GM18858 (cell line): ENCODE measurements around the gene TMEM238L.

ENCODE experiments used
- ATAC-seq: cut with Tn5 transposase; IDR thresholded peaks from one replicate; pipeline ENCODE4 v1.9.1; 2021; ENCODE audit not compliant: unreplicated experiment

The TMEM238L gene

DNA sequence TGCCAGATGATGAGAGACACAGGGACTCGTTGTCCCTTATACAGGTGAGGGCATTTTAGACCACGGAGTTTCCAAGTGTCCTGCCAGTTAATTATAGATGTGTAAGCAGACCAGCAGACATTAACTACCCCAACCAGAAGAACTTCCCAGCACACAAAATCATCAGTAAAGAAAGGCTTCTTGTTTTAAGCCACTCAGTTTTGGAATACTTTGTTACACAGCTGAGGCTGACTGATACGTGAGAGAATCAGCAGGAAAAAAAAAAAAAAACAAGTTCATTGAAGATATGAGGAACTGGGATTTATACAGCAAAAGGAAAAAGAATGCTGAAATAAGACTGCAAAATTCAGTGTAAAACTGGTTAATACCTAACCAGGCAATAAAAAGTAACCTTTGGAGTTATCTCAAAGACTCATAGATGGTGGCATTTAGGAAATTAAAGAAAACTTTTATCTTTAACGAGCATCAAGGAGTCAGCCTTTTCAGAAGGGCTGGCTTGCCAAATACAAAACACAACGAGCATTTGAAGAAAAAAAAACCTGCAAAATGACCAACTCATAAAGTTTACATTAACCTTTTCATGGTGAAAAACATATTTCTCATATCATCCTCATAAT, 28.1 kb downstream of the TMEM238L start:
- ATAC-seq, result no peak

DNA sequence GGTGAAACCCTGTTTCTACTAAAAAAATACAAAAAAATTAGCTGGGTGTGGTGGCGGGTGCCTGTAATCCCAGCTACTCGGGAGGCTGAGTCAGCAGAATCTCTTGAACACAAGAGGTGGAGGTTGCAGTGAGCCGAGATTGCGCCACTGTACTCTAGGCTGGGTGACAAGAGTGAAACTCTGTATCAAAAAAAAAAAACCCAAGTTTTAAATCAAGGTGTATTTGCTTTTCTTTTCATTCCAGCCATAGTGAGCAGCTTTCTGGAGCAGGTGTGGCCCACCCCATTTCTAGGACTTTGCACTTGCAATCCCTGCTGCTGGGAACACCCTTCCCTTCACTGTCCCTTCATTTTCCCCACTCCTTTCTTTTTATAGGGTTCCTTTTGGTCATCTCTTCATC, 28.8 kb downstream of the TMEM238L start:
- ATAC-seq, result no peak

DNA sequence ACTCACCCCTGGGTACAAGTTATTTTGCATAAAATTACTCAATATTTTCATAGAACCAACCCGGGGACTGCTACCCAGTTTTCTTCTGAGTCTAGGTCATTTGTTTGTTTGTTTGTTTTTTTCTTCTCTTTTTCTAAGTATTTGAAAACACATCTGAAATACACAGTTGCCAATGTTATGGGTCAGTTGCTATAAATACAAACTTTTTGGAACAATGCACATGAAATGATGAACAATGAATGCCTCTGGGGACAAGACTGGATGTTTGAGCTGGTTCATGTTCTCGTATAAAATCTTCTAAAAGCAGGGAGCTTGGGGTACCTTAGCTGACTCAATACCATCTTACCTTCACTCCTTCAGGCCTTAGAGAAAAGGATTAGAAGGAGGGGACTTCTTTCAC, 30.5 kb downstream of the TMEM238L start:
- ATAC-seq, result no peak

DNA sequence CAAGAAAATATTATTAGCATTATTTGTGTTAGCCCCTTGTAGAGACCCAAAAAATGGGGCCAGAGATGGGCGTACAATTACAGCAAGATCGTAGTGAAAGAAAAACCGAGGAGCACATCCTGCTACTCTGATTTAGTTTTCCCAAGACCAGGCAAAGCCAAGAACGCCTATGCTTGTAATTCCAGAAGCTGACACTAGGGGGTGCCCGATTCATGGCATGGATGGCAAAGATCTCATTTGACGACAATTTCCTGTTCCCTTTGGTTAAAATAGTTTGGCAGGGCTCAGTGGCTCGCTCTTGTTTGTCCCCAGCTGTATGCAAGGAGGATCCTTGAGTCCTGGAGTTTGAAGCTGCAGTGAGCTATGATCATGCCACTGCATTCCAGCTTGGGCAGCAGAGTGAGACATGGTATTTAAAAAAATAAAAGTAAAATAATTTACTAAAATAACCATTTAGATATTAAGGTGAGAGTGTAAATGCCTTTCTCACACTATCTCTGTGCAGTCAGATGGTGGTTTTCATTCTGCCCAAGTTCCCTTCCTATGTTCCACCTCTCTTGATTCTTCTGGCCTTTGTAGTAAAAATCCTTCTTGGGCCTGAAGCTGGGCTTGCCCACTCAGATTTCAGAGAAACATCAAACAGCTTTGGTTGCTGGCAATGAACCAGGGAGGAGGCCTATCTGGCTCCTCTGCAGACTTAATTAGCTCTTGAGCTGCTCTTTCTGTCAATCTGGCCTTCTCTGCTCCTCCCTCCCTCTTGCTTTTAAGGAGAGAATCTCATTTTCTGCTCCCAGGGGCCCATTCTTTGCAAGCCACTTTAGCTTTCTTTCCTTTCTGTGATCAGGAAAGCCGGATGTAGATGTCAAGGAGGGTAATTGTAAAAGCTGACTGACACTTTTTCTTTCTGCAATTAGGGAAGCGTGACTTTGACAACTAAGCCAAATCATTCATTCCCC, 31.2 kb downstream of the TMEM238L start:
- ATAC-seq, result no peak

DNA sequence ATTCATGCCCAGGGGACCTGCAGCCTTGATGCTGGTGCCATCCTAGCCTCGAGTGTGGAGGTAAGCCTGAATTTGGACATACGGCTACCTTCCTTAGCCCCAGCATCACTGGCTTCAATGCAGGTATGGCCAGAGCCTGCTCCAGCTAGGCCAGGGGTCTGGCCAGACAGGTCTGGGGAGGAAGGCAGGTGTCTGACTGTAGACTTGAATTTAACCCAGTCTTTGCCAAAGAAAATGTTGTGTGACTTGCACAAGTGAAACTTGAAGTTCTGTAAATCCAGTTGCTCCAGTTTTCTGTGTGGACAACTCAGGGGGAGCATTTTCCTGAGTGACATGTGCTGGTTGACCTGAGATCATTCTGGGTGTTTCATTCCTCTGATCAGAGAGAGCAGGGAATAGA, 32.8 kb downstream of the TMEM238L start:
- no peak for ATAC-seq

DNA sequence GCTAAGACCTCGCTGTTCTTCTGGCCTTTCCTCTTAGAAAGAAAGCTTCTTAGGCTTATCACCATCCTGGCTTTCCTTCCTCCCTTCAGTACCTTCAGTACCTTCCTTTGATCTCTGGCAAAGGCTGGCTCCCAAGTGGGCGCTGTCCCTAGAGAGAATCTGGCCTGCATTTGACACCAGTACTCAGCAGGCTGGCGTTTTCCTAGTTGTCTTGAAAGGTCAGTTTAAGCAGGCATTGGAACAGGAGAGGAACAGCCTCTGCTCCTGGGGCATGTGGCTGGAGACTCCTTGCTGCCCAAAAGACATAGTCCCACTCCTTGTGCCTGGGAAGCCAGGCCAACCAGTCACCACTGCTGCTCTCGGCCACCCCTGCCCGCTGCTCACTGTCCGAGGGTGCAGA, 34.1 kb downstream of the TMEM238L start:
- ATAC-seq, result no peak

DNA sequence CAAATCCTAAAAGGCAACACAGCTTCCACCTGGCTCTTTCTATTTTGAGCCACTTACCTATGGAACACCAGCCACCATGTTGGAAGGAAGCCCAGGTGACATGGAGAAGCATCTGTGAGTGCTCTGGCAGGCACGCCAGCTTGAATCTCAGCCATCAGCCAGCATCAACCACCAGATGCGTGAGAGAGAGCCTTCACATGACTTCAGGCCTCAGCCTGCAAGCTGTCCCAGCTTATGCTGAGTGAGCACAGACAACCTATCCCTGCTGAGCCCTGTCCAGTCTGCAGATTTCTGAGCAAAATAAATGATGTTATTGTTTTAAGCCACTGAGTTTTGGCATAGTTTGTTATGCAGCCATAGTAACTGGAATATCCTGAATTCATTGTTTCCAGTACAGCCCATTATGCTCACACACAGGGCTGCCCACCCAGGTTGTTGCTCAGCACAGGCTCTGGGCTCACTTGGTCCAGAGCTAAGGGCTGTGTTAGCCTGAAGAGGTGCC, 35.1 kb downstream of the TMEM238L start:
- ATAC-seq, result no peak

DNA sequence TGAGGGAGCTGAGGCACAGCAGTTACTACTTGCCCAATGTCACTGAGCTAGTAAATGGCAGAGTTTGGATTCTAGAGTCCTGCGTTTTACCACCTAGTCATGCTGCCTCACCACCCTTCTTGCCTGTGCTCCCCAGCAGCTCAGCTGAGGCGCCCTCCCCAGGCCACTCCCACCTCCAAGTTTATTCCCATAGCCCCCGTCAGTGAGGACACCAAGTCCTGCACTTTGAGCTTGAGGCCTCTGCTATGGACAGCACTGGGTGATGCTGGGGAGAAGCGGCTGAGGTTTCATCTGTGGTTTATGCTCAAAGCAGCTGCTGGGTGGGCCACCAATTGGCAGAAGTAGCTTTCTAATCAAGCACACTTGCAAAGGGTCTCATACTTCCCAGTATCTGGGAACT, 36.7 kb downstream of the TMEM238L start:
- ATAC-seq, result no peak

DNA sequence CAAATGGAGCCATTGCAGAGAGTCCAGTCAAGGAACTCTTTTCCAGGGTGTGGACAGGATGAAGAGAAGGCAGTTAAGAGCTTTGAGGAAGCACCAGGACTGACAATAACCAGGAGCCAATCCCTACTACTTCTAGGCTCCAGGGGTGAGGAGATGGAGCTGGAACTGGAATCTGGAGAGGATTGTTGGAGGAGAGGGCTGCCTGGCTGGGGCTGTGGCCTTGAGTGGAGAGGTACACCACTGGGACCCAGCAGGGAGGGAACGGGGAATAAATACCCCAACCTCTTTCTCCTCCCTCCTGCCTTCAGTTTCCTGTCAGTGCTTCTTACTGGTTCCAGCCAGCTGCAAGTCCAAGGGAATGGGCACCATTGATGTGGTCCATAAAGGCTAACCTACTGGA, 41.9 kb downstream of the TMEM238L start:
- no peak for ATAC-seq

DNA sequence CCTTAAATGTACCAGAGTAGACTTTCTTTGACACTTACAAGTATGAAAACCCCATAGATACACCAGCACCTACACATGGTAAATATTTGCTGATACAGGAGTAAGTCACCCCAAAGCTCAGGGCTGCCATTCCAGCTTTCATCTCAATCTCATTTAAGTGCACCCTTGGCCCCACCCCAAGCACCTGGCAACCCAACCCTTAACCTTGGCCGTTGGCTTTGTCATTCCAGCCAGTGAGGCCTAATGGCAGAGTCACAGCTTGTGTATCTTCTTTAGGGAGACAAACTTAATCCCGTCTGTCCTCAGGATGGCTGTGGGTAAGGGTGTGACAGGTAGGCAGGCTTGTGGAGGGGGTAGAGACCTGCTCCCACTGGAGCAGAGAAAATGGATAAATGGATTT, 42.6 kb downstream of the TMEM238L start:
- no peak for ATAC-seq

DNA sequence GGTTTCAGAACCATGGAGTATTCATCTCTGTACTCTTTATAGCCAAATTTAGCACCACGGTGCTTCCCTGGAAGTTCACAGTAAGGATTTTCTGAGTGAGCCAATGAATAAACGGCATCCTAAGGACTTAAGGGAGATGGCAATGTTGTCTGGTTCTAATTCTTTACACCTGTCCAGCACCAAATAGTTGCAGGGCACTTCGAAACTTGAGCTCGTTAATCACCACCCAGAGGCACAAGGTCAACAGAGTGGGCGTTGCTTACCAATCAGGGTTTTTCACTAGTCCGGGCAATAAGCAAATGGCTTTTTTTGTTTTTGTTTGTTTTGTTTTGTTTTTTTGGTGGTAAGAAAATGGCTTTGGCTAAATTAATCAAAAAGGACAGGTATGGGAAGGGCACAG, 45.8 kb downstream of the TMEM238L start:
- no peak for ATAC-seq

DNA sequence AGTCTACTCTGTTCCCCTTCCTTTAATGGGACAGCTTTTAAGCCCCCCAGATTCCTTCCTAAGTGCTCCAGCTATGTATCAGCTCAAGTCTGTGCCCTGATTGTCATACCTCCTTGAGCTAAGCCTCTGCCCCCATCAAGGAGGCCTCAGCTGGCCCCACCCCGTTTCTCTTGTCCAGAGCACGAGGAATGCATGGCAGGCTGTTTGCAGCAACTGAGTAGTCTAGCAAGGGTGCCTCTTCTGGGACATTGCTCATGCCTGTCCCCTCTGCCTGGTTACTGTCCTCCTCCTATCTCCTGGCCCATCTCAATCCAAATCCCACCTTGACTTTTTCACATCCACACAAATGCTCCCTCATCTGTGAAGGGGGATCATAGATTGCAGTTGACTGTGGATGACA, 46.3 kb downstream of the TMEM238L start:
- no peak for ATAC-seq

DNA sequence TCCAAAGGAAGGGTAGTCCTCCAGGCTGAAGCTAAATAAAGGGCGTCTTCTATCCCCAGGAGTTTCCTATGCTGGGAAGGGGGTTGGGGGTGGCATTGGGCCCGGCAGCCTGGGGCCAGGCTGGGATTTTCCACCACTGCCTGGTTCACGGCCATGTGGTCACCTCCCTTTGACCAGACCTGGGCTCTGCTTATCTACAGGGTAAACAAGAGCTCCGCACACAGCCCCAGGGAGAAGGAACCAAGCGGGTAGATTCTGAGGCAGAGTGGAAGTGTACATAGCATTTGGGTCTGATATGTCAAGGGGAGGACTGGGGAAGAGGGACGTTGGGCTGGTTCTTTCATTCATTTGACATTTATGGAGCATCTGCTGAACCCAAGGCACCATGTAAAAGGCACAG, 46.8 kb downstream of the TMEM238L start:
- ATAC-seq, result no peak

DNA sequence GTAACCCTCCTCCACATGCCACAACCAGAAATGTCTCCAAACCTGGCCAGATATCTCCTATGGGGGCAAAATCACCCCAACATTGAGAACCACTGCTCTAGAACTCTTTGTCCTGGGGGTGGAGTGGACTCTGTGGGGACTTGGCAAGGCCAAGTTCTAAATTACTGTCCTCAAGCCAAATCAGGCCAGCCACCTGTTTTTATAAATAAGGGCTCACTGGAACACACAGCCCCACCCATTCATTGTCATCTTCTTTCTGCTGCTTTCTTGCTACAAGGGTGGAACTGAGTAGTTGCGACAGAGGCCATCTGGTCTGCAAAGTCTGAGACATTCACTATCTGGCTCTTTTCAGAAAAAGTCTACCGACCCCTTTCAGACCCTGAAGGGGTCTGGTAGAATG, 47.3 kb downstream of the TMEM238L start:
- ATAC-seq, result no peak

DNA sequence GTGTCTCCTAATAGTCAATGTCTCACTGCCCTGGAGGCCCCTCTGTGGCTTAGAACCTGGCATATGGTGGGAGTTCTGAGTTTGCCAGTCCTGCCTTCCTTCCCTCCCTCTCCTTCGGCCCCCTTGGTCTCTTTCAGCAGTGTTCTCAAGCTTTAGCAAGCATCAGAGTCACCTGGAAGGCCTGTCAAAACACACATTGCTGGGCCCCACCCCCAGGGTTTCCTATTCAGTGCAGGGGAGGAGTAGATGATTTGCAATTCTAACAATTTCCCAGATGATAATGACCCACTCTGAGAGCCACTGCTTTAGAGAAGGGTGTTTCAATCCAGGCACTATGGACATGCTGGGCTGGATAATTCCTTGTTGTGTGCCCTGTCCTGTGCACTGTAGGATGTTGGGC, 47.7 kb downstream of the TMEM238L start:
- ATAC-seq, result no peak

DNA sequence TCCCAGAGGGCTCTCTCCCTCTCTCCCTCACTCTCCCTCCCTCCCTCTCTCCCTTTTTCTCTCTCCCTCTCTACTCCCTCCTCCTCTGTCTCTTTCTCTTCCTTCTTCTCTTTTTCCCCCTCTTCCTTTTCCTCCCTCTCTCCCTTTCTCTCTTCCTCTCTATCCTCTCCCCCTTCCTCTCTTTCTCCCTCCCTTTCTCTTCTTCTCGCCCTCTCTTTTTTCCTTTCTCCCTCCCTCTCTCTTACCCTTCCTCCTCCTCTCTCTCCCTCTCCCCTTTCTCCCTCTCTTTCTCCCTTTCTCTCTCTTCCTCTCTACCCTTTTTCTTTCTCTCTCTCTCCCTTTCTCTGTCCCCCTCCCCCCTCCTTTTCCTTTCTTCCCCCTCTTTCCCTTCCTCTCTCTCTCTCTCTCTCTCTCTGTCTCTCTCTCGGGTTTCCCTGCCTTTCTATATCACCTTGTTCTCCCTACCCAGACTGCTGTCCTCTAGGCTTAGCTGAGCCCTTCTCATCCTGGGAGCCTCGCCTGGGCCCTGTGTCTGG, 48.2 kb downstream of the TMEM238L start:
- ATAC-seq, result no peak

DNA sequence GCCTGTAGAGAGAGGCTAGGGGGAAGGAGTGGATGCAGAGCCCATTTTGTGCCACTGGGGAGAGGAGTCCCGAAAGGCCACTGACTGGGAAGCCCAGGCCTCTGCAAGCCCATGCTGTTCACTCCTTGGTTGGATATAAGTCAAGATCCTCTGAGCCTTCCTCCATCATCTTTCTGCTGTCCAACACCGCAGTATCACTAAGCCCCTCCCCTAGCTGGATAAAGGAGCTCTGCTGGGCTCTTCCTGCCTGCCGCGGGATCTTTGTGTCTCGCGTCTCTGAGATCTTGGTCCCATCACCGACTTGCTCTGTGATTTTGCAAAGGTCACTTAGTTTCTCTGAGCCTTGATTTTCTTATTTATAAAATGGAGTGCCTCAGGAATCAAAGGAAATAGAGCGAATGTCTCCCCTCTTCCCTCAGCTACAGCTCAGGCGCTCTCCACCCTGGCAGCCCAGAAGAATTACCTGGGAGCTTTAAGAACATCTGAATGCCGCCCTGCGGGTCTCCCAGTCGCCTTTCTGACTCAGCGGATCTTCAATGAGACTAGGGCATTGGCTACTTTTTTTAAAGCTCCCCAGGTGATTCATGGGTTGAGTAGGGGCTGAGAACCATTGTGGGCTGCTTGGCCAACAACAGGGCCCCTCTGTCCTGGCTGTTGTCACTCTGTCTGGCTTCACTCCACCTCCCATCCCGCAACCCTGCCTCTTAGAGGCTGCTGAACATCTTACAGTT, 48.9 kb downstream of the TMEM238L start:
- ATAC-seq, result no peak

DNA sequence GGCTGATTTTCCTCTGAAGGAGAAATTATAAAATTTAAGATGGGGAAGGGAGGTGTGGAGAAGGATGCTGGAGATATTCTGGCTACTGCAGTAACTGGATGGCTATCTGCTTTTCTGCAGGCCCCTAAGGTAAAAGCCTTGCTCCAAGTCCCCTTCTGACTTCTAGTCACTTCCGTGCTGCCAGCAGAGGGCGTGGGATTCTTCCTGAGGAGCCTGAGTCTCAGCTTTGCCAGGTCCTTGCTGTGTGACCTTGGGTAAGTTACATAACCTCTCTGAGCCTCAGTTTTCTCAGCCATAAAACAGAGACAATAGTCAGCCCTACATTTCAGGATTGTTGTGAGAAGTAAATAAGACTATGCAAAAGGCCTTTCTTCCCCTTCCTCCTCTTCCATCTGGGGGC, 49.8 kb downstream of the TMEM238L start:
- ATAC-seq, result no peak

DNA sequence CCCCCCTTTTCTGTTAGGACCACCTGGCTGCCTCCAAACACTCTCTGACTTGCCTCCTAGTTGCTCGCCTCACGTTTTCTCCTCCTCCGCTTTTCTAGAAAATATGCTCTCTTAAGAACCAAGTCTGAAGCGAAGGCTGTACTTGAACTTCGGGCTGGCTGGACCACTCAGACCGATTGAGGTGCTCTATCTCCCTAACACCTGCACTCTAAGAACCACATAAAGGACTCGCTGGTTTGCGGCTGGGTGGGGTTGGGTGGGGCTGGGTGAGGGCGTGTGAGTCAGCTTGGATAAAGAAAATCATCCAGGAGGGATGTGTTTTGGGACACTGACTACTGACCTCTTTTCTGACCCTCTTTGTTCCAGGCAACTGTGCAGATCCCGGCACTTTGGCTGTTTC, 51.2 kb downstream of the TMEM238L start:
- no peak for ATAC-seq

DNA sequence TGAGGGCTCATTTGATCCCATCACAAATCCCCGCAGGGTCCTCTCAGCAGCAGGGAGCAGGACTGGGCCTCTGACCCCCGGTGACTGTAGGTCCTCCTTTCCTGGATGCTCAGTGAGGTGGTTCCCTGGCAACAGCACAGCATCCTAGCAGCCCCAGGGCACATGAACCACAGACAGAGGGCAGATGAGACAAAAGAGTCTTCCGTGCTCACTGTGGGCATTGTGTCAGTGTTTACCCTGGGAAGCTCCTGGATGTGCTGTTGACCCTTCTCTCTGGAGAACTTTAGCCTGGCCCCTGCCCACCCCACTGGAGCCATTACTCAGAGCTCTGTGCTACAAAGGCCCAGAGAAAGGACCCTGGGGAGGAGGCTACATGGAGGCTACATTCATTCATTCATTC, 52.3 kb downstream of the TMEM238L start:
- ATAC-seq, result no peak

DNA sequence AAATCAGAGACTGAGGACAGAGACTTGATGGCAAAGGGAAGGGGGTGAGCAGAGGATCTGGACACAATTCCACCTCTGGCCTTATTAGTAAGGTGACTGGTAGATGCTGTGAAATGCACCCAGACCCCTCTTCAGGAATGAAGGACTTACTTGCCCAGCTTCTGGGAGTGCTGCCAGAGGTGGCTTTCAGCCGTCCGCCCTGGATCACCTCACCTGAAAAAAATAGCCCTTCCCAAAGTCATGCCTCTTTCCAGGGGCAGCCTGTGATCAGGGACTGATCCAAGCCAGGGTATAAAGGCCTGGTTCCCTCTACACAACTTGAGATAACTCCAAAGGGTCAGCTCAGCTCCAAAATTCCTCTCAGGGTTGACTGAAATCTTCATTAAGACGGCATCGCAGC, 53.7 kb downstream of the TMEM238L start:
- ATAC-seq, result no peak
